ENCODE measurements around the gene MAP4K5.

DNA sequence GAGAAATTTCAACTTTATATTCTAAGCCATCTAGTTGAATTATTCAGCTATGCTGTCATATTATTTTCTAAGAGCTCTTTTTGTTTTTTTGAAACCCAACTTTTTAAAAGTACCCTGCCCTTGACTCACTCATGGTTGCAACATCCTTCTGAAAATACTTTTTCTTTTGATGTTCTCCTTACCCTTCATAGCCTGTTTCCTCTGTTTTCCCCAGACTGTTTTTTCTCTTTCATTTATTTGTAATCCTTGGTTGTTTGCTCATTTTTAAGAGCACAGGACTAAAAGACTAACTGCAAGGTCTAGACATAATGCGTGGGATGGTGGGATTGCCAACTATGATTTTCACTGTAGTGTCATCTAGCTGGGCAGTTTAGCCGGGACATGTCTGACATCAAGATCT, 114.5 kb downstream of the MAP4K5 start:
- TF ChIP-seq ZFP3 (CRISPR knock-in tag; IDR thresholded peaks at IDR 0.05) (no peak), CSDC2 (CRISPR knock-in tag; IDR thresholded peaks at IDR 0.05) (no peak), ARNTL (CRISPR knock-in tag; IDR thresholded peaks at IDR 0.05; ENCODE audit: borderline replicate concordance, low read depth) (no peak), ZNF70 (CRISPR knock-in tag; IDR thresholded peaks at IDR 0.05) (no peak), ISL1 (CRISPR knock-in tag; IDR thresholded peaks at IDR 0.05) (no peak), ZFP30 (CRISPR knock-in tag; IDR thresholded peaks at IDR 0.05) (no peak), ZNF8 (CRISPR knock-in tag; IDR thresholded peaks at IDR 0.05) (no peak), RARB (CRISPR knock-in tag; IDR thresholded peaks at IDR 0.05) (no peak), OSR1 (CRISPR knock-in tag; IDR thresholded peaks at IDR 0.05) (no peak)
- TF ChIP-seq, protein P1, sequence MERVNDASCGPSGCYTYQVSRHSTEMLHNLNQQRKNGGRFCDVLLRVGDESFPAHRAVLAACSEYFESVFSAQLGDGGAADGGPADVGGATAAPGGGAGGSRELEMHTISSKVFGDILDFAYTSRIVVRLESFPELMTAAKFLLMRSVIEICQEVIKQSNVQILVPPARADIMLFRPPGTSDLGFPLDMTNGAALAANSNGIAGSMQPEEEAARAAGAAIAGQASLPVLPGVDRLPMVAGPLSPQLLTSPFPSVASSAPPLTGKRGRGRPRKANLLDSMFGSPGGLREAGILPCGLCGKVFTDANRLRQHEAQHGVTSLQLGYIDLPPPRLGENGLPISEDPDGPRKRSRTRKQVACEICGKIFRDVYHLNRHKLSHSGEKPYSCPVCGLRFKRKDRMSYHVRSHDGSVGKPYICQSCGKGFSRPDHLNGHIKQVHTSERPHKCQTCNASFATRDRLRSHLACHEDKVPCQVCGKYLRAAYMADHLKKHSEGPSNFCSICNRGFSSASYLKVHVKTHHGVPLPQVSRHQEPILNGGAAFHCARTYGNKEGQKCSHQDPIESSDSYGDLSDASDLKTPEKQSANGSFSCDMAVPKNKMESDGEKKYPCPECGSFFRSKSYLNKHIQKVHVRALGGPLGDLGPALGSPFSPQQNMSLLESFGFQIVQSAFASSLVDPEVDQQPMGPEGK (CRISPR knock-in tag; IDR thresholded peaks at IDR 0.05; ENCODE audit: borderline replicate concordance), result no peak
- TF ChIP-seq, protein P2, sequence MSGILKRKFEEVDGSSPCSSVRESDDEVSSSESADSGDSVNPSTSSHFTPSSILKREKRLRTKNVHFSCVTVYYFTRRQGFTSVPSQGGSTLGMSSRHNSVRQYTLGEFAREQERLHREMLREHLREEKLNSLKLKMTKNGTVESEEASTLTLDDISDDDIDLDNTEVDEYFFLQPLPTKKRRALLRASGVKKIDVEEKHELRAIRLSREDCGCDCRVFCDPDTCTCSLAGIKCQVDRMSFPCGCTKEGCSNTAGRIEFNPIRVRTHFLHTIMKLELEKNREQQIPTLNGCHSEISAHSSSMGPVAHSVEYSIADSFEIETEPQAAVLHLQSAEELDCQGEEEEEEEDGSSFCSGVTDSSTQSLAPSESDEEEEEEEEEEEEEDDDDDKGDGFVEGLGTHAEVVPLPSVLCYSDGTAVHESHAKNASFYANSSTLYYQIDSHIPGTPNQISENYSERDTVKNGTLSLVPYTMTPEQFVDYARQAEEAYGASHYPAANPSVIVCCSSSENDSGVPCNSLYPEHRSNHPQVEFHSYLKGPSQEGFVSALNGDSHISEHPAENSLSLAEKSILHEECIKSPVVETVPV (CRISPR knock-in tag; IDR thresholded peaks at IDR 0.05), result no peak
- TF ChIP-seq, protein P3, sequence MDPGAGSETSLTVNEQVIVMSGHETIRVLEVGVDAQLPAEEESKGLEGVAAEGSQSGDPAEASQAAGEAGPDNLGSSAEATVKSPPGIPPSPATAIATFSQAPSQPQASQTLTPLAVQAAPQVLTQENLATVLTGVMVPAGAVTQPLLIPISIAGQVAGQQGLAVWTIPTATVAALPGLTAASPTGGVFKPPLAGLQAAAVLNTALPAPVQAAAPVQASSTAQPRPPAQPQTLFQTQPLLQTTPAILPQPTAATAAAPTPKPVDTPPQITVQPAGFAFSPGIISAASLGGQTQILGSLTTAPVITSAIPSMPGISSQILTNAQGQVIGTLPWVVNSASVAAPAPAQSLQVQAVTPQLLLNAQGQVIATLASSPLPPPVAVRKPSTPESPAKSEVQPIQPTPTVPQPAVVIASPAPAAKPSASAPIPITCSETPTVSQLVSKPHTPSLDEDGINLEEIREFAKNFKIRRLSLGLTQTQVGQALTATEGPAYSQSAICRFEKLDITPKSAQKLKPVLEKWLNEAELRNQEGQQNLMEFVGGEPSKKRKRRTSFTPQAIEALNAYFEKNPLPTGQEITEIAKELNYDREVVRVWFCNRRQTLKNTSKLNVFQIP (CRISPR knock-in tag; IDR thresholded peaks at IDR 0.05; ENCODE audit: borderline replicate concordance, low read depth), result no peak
